Esophagus muscularis mucosa (tissue), 4 donors: Measurements from ENCODE around the gene RUVBL2.
"Not testable (repeated sequence)": the region's sequence is repeated elsewhere in the genome, so short reads cannot be mapped to it uniquely, and the experiment has no call there.

Source experiments
- CTCF ChIP-seq, 3 experiments: fragments of 200-600 bp in 2 of 3; fragments of 450-650 bp in 1 of 3; sonication (generic) in 2 of 3; IDR thresholded peaks; one replicate each; pipeline ENCODE4 v1.5.1; 2017 to 2019; ENCODE audit warnings: antibody characterized with exemption in 3 of 3, mild to moderate bottlenecking in 2 of 3, moderate library complexity in 1 of 3
- EP300 ChIP-seq: sonication (generic); formaldehyde crosslinking; IDR thresholded peaks from one replicate; pipeline ENCODE4 v1.6.1; 2017; ENCODE audit warnings: antibody characterized with exemption
- POLR2A ChIP-seq: fragments of 450-650 bp; IDR thresholded peaks from one replicate; pipeline ENCODE4 v1.6.1; 2017; ENCODE audit warnings: antibody characterized with exemption, moderate library complexity, mild to moderate bottlenecking, low read depth
- POLR2AphosphoS5 ChIP-seq, 2 donors: sonication (generic); formaldehyde crosslinking; IDR thresholded peaks; one replicate each; pipeline ENCODE4 v1.6.1; 2017; ENCODE audit warnings: antibody characterized with exemption in 2 of 2

GRCh38 chr19:49038111-49038510 lies 44.4 kb downstream of the RUVBL2 start:
- not testable (repeated sequence) for TF ChIP-seq POLR2A; CTCF (IDR thresholded peaks at IDR 0.05); POLR2AphosphoS5 (IDR thresholded peaks at IDR 0.05); EP300
